ENCODE measurements around the gene MAML3.

DNA sequence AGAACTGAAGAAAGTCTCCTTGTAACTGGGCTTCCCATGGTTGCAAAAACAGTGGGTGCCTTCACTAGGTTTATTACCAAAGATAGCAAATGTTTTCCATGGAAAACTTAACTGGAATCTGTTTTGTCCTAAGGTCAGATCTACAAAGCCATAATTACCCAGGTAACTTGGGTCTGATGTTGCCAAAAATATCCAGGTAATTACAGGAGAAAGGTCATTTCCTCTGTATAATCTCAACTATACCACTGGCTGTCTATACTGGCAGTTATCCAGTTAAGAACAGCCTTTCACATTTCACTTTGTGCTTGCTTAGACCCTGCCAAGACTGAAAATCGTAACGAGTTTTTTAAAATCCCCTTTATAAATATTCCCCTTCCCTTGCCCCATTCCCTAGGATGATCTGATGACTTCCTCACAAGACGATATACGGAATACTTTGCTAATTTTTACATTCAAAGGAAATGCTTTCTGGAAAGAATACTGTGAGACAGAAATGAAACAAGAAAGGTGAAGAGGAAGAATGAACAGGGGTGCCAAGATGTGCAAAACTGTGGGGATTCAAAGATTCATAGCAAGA, 105.5 kb downstream of the MAML3 start:
- TF ChIP-seq, protein P1, sequence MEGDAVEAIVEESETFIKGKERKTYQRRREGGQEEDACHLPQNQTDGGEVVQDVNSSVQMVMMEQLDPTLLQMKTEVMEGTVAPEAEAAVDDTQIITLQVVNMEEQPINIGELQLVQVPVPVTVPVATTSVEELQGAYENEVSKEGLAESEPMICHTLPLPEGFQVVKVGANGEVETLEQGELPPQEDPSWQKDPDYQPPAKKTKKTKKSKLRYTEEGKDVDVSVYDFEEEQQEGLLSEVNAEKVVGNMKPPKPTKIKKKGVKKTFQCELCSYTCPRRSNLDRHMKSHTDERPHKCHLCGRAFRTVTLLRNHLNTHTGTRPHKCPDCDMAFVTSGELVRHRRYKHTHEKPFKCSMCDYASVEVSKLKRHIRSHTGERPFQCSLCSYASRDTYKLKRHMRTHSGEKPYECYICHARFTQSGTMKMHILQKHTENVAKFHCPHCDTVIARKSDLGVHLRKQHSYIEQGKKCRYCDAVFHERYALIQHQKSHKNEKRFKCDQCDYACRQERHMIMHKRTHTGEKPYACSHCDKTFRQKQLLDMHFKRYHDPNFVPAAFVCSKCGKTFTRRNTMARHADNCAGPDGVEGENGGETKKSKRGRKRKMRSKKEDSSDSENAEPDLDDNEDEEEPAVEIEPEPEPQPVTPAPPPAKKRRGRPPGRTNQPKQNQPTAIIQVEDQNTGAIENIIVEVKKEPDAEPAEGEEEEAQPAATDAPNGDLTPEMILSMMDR (IDR thresholded peaks at IDR 0.05; ENCODE audit: insufficient read depth, low read length), result no peak
- TF ChIP-seq, protein P2, sequence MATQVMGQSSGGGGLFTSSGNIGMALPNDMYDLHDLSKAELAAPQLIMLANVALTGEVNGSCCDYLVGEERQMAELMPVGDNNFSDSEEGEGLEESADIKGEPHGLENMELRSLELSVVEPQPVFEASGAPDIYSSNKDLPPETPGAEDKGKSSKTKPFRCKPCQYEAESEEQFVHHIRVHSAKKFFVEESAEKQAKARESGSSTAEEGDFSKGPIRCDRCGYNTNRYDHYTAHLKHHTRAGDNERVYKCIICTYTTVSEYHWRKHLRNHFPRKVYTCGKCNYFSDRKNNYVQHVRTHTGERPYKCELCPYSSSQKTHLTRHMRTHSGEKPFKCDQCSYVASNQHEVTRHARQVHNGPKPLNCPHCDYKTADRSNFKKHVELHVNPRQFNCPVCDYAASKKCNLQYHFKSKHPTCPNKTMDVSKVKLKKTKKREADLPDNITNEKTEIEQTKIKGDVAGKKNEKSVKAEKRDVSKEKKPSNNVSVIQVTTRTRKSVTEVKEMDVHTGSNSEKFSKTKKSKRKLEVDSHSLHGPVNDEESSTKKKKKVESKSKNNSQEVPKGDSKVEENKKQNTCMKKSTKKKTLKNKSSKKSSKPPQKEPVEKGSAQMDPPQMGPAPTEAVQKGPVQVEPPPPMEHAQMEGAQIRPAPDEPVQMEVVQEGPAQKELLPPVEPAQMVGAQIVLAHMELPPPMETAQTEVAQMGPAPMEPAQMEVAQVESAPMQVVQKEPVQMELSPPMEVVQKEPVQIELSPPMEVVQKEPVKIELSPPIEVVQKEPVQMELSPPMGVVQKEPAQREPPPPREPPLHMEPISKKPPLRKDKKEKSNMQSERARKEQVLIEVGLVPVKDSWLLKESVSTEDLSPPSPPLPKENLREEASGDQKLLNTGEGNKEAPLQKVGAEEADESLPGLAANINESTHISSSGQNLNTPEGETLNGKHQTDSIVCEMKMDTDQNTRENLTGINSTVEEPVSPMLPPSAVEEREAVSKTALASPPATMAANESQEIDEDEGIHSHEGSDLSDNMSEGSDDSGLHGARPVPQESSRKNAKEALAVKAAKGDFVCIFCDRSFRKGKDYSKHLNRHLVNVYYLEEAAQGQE (IDR thresholded peaks at IDR 0.05; ENCODE audit: insufficient replicate concordance, low read depth), result no peak
- TF ChIP-seq POLR2AphosphoS5 (IDR thresholded peaks at IDR 0.05; ENCODE audit: low read depth) (no peak), GABPA (IDR thresholded peaks at IDR 0.05; ENCODE audit: low read depth) (no peak)

All from HL-60 (cell line).